Activated T-cell treated with anti-CD3 and anti-CD28 coated beads, Interleukin-2, amount 50 U/mL, for 4 hours (primary cell): ENCODE measurements around the gene RYR2. TPM values are rescaled to one million over a fixed set of nuclear protein-coding genes. Genes with fewer than 3 reads are reported as not detected.
"Not testable (repeated sequence)": the region's sequence is repeated elsewhere in the genome, so short reads cannot be mapped to it uniquely, and the experiment has no call there.

Experiments
- ATAC-seq, 2 donors: fragments of 200-7000 bp; cut with Tn5 transposase; one replicate each; pipeline ENCODE4 v1.10.0; 2021
- DNase-seq: peaks from one replicate; pipeline ENCODE4 v3.0.0-alpha.2; 2020
- H3K27me3 Mint-ChIP-seq: one replicate; pipeline ENCODE4 v1.8.0; 2021; ENCODE audit warnings: low read depth, mixed read lengths
- H3K36me3 Mint-ChIP-seq: one replicate; pipeline ENCODE4 v1.8.0; 2022; ENCODE audit warnings: mixed read lengths; ENCODE audit not compliant: insufficient read depth
- H3K4me1 Mint-ChIP-seq: one replicate; pipeline ENCODE4 v1.8.0; 2021; ENCODE audit warnings: low read depth, mixed read lengths
- H3K4me3 Mint-ChIP-seq: one replicate; pipeline ENCODE4 v1.8.0; 2021; ENCODE audit warnings: mild to moderate bottlenecking, moderate library complexity, mixed read lengths
- H3K9me3 Mint-ChIP-seq: one replicate; pipeline ENCODE4 v1.8.0; 2021; ENCODE audit warnings: mixed read lengths
- total RNA-seq, 3 donors: library from RNA; stranded (reverse); gene quantifications; one replicate each; pipeline ENCODE4 v1.2.1, GENCODE V29; 2021

Gene RYR2
- total RNA-seq, 3 donors from 2014 or later: 0.05 to 0.08 (median 0.05) TPM

DNA sequence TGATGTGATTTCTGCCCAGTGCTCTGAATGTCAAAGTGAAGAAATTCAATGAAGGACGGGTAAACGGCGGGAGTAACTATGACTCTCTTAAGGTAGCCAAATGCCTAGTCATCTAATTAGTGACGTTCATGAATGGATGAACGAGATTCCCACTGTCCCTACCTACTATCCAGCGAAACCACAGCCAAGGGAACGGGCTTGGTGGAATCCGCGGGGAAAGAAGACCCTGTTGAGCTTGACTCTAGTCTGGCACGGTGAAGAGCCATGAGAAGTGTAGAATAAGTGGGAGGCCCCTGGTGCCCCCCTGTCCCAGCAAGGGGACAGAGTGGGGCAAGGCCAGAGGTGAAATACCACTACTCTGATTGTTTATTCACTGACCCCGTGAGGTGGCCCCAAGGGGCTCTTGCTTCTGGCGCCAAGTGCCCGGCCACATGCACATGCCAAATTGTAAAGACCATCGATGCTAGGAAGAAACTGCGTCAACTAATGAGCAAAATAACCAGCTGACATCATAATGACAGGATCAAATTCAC is 561.1 kb downstream of the RYR2 start:
- not testable (repeated sequence) for H3K4me1 Mint-ChIP-seq, H3K4me3 Mint-ChIP-seq, H3K9me3 Mint-ChIP-seq, H3K27me3 Mint-ChIP-seq, DNase-seq, H3K36me3 Mint-ChIP-seq, ATAC-seq

DNA sequence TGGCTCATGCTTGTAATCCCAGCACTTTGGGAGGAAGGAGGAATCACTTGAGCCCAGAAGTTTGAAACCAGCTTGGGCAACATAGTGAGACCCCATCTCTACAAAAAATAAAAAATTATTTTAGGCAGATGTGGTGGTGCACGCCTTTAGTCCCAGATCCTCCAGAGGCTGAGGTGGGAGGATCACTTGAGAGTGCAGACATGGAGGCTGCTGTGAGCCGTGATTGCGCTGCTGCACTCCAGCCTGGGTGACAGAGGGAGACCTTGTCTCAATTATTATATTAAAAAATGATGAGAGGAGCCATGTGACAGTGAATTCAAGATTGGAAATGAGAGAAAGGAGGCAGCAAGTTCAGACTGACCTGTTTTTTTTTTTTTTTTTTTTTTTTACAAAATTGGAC is 566.4 kb downstream of the RYR2 start:
- ATAC-seq (no peak), DNase-seq (no peak)
- Mint-ChIP-seq H3K36me3 (no peaks in the 10 kb centered on the region), H3K9me3 (no peaks in the 10 kb centered on the region), H3K4me1 (no peaks in the 10 kb centered on the region), H3K4me3 (no peak overlapping the region), H3K27me3 (no peaks in the 10 kb centered on the region)

DNA sequence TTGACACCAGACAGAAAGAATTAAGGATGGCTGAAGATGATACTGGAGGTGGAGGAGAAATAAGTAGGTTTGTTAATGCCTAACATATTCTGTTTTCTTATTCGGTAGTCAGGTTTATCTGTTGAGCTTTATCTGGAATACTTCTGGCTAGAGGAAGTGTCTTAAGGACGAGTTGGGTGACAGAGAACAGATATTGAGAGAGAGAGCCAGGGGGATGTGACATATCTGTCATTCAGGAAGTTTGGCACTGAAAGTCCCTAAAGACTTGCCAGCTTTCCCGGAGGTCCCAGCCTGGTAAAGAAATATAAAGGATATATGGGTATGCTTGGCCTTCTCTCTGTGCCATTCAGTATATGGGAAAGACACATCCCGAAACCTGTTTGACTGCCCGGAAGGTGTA is 568.2 kb downstream of the RYR2 start:
- ATAC-seq (no peak), DNase-seq (no peak)
- H3K9me3 Mint-ChIP-seq: no peaks in the 10 kb centered on the region
- H3K27me3 Mint-ChIP-seq: no peaks in the 10 kb centered on the region
- H3K4me1 Mint-ChIP-seq: no peaks in the 10 kb centered on the region
- H3K4me3 Mint-ChIP-seq: no peak overlapping the region
- H3K36me3 Mint-ChIP-seq: no peaks in the 10 kb centered on the region

DNA sequence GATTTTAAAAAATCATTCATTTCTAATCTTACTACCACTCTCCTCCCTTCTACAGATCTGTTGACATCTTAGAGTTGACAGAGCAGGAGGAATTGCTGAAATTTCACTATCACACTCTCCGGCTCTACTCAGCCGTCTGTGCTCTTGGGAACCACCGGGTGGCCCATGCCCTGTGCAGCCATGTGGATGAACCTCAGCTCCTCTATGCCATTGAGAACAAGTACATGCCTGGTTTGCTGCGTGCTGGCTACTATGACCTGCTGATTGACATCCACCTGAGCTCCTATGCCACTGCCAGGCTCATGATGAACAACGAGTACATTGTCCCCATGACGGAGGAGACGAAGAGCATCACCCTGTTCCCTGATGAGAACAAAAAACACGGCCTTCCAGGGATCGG is 572.0 kb downstream of the RYR2 start:
- no peak for ATAC-seq
- peaks cover 5% of the 10 kb centered on the region for H3K9me3 Mint-ChIP-seq
- no peaks in the 10 kb centered on the region for H3K36me3 Mint-ChIP-seq
- no peaks in the 10 kb centered on the region for H3K27me3 Mint-ChIP-seq
- no peaks in the 10 kb centered on the region for H3K4me1 Mint-ChIP-seq
- no peak for DNase-seq
- H3K4me3 Mint-ChIP-seq: no peak overlapping the region

DNA sequence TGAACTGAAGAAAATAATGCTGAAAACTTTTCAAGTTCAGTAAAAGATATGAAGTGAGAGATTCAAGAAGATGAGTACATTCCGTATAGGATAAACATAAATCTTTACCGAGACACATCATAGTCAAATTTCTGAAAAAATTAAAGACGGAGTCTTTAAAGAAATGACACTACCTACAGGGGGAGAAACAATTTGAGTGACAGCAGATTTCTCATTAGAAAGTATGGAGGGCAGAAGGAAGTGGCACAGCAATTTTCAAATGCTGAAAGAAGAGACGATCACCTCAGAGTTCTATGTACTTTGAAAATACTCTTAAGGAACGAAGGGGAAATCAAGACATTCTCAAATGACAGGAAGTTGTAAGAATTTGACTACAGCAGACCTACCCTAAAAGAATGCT is 577.6 kb downstream of the RYR2 start:
- Mint-ChIP-seq H3K4me1 (no peaks in the 10 kb centered on the region), H3K9me3 (peaks cover 16% of the 10 kb centered on the region), H3K27me3 (no peaks in the 10 kb centered on the region), H3K36me3 (no peaks in the 10 kb centered on the region), H3K4me3 (no peak overlapping the region)
- ATAC-seq (no peak), DNase-seq (no peak)

DNA sequence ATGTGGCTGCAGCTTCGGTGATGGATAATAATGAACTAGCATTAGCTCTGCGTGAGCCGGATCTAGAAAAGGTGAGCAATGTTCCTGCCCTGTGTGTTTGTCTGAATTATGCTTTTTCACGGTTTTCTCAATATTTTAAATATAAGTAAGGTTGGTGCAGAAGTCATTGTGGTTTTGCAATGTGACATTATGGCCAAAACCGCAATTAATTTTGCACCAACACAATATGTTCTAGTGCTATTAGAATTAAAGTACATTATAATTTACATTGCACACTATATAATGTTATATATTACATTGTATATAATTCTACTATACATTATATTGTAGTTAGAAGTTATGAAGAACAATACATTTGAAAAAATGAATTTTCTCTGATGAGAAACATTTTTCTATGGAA is 592.9 kb downstream of the RYR2 start:
- DNase-seq (no peak), ATAC-seq (no peak)
- Mint-ChIP-seq H3K4me1 (no peaks in the 10 kb centered on the region), H3K4me3 (no peak overlapping the region), H3K27me3 (no peaks in the 10 kb centered on the region), H3K9me3 (peaks cover 5% of the 10 kb centered on the region), H3K36me3 (no peaks in the 10 kb centered on the region)

DNA sequence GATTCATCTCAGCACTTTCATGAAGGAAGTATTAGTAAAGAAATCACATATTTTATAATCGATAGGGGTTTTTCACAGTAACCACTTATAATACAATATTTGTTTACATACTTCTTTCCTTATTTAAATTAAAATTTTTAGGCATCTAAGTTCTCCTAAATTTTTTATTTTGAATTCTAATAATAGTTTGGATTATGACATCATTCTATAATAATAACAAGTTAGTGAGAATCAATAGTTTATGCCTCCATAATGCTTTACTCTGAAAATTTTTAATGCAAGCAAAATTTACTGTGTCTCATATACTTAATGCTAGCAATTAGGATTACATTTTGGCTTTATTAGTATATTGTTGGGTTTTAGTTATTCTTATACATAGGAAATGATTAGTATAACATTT is 596.6 kb downstream of the RYR2 start:
- no peaks in the 10 kb centered on the region for H3K36me3 Mint-ChIP-seq
- H3K4me3 Mint-ChIP-seq: no peak overlapping the region
- no peaks in the 10 kb centered on the region for H3K27me3 Mint-ChIP-seq
- DNase-seq: no peak
- H3K4me1 Mint-ChIP-seq: no peaks in the 10 kb centered on the region
- no peak for ATAC-seq
- H3K9me3 Mint-ChIP-seq: peaks cover 5% of the 10 kb centered on the region

DNA sequence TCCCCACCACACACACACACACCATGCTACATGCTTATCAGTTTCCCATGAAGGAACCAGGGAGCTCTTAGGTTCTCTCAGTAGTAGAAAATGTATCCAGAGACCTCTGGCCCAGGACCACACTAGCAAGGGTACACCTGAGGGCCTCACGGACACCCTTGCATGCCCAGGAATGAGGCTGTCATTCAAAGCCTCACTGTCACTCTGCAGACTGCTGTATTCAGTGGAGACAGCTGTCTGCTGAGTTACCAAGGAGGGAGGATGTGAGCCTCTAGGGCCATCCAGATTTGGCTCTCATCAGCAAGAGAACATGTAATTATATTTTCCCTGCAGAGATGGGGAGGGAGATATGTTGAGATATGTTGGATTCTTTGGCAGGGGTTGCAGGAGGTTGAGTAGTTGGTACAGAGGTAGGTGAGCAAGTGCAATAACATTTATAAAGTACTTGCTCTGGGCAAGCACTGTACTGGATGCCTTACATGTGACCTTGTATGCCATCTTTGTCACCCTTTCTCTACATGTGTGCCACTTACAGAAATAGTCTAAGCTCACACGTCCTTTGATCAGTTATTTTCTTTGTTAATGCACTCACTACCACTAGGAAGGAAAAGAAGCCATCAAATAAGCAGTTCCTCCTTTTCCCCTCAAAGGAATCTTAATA is 598.2 kb downstream of the RYR2 start:
- ATAC-seq (no peak), DNase-seq (no peak)
- Mint-ChIP-seq H3K36me3 (no peaks in the 10 kb centered on the region), H3K4me1 (no peaks in the 10 kb centered on the region), H3K4me3 (no peak overlapping the region), H3K27me3 (no peaks in the 10 kb centered on the region), H3K9me3 (no peaks in the 10 kb centered on the region)

DNA sequence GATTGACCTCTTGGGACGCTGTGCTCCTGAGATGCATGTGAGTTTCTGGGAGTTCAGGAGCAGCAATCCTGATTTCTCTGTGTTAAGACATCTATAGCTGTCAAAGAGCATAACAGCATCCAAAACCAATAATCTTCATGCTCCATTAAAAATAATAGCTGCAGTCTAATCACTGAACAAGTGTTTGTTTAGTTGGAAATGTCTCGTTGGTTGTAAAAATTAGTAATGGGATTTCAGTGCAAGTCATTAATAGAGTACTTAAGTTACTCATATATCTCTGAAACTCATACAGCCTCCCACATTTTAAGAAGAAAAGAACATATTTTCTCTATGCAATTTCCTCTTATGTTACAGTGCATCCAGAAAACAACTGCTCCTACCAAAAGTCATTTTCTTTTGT is 599.0 kb downstream of the RYR2 start:
- no peak overlapping the region for H3K4me3 Mint-ChIP-seq
- no peaks in the 10 kb centered on the region for H3K36me3 Mint-ChIP-seq
- H3K27me3 Mint-ChIP-seq: no peaks in the 10 kb centered on the region
- DNase-seq (no peak), ATAC-seq (no peak)
- H3K4me1 Mint-ChIP-seq: no peaks in the 10 kb centered on the region
- H3K9me3 Mint-ChIP-seq: no peaks in the 10 kb centered on the region

DNA sequence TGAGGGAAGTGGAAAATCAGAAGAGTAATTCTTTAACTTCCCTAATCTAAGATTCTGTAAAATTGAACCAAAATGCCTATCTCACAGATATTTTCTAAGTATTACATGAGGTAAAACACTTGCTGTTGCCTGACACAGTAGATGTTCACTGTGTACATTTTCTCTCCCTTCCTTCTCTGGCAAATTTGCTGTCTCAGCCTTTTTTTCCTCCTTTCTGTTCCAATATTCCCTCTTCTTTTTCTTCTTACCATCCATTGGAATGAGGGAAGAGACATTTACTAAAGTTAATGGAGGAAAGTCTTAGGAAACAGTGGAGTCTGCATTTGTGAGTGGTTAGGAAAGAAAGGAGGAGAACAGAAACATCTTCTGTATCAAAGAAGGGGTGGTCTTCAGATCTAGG is 608.8 kb downstream of the RYR2 start:
- H3K36me3 Mint-ChIP-seq: no peaks in the 10 kb centered on the region
- H3K27me3 Mint-ChIP-seq: no peaks in the 10 kb centered on the region
- no peaks in the 10 kb centered on the region for H3K9me3 Mint-ChIP-seq
- no peaks in the 10 kb centered on the region for H3K4me1 Mint-ChIP-seq
- no peak overlapping the region for H3K4me3 Mint-ChIP-seq
- ATAC-seq (no peak), DNase-seq (no peak)

DNA sequence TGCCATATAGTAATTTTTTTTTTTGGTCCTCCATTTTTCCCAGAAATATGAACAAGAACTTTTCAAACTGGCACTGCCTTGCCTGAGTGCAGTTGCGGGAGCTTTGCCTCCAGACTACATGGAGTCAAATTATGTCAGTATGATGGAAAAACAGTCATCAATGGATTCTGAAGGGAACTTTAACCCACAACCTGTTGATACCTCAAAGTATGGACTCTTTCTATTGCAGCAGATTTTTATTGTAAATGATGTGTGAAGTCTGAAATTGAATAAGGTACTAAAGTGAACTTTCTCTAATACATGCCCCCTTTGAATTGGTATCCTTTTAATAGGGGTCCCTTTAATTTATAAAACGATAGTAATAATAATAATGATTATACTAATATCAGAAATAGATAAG is 613.8 kb downstream of the RYR2 start:
- Mint-ChIP-seq H3K4me3 (no peak overlapping the region), H3K36me3 (no peaks in the 10 kb centered on the region), H3K4me1 (no peaks in the 10 kb centered on the region), H3K9me3 (no peaks in the 10 kb centered on the region), H3K27me3 (peaks cover 3% of the 10 kb centered on the region)
- DNase-seq: no peak
- ATAC-seq: no peak

DNA sequence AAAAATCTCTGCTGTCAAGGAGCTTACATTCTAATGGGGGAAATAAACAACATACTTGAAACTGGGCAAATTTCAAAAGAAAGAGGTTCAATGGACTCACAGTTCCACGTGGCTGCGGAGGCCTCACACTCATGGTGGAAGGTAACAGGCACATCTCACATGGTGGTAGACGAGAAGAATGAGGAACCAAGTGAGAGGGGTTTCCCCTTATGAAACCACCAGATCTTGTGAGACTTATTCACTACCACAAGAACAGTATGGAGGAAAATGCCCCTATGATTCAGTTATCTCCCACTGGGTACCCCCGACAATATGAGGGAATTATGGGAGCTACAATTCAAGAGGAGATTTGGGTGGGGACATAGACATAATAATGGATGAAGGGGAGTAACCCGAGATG is 622.4 kb downstream of the RYR2 start:
- H3K4me3 Mint-ChIP-seq: no peak overlapping the region
- H3K27me3 Mint-ChIP-seq: peaks cover 2% of the 10 kb centered on the region
- ATAC-seq (no peak), DNase-seq (no peak)
- H3K9me3 Mint-ChIP-seq: peaks cover 5% of the 10 kb centered on the region
- H3K36me3 Mint-ChIP-seq: no peaks in the 10 kb centered on the region
- H3K4me1 Mint-ChIP-seq: no peaks in the 10 kb centered on the region

DNA sequence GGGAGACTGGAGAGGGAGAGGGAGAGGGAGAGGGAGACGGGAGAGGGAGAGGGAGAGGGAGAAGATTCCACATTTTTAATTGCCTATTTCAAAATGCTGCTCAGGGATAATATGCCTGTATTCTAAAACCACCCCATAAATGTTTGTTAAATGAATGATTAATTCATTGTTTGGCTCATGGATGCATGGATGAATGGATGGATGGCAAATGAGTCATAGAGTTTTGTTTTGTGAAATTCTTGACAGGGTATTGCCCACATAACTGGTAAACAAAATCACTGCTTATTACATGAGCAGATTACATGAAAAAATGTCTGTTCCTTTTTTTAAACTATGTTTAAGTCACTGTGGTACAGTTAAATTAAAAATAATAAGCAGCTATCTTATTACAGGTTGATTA is 628.3 kb downstream of the RYR2 start:
- ATAC-seq: no peak
- no peak for DNase-seq
- H3K36me3 Mint-ChIP-seq: no peaks in the 10 kb centered on the region
- H3K27me3 Mint-ChIP-seq: no peaks in the 10 kb centered on the region
- no peaks in the 10 kb centered on the region for H3K4me1 Mint-ChIP-seq
- H3K9me3 Mint-ChIP-seq: peaks cover 5% of the 10 kb centered on the region
- no peak overlapping the region for H3K4me3 Mint-ChIP-seq

DNA sequence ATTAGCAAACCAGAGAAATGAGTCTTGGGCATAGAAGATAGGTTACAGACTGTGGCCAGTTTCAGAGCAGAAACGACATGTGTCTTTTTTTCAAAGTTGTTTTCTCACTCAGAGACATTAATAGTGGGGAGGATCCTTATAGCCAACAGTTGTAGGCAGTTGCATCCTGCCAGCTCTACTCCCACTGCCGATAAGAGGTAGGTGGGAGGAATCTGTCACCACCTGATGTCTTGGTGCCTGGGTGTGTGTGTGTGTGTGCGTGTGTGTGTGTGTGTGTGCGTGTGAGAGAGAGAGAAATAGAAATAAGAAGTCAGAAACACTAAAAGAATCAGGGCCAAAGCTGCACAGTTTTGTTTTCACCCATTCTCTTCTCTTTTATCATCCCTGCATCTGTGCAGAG is 629.3 kb downstream of the RYR2 start:
- Mint-ChIP-seq H3K4me3 (no peak overlapping the region), H3K4me1 (no peaks in the 10 kb centered on the region), H3K36me3 (no peaks in the 10 kb centered on the region), H3K9me3 (peaks cover 5% of the 10 kb centered on the region), H3K27me3 (no peaks in the 10 kb centered on the region)
- ATAC-seq (no peak), DNase-seq (no peak)

DNA sequence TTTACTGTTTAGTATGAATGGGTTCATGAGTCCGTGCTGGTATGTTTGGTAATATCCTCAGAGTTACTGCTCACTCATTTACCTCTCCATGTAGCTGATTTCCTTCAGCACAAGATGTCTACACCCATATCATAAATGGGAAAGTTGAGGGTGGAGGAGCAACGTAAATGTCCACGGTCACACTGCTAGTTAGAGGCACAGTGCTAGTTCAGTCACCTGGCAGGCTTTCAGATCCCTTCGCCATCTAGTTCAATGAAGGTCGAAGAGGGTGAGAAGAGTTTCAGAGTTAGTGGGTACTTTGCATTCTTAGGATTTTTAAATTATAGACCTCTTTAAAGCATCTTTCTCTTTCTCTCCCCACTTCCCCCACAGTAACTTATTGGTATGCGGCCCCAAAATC is 630.0 kb downstream of the RYR2 start:
- ATAC-seq: no peak
- H3K9me3 Mint-ChIP-seq: peaks cover 5% of the 10 kb centered on the region
- H3K27me3 Mint-ChIP-seq: no peaks in the 10 kb centered on the region
- no peak overlapping the region for H3K4me3 Mint-ChIP-seq
- H3K36me3 Mint-ChIP-seq: no peaks in the 10 kb centered on the region
- H3K4me1 Mint-ChIP-seq: no peaks in the 10 kb centered on the region
- no peak for DNase-seq

DNA sequence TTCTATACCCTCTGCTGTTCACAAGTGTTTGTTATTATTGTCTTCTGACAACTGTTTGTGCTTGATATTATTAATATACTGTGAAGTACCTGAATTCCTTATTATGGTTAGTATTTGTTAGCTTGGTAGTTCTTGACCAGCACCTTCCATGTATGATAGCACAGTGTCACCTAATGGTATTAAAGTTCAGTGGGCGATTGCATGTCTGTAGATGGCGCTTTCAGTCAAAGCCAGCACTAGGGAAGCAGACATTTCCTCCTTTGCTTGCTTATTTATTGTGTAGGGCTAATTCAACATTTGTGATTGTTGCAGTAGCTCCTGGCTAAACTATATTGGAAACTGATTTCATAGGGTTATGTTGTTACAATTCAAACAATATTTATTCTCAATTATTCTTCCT is 630.8 kb downstream of the RYR2 start:
- H3K4me1 Mint-ChIP-seq: no peaks in the 10 kb centered on the region
- H3K27me3 Mint-ChIP-seq: no peaks in the 10 kb centered on the region
- DNase-seq: no peak
- peaks cover 5% of the 10 kb centered on the region for H3K9me3 Mint-ChIP-seq
- ATAC-seq: no peak
- H3K36me3 Mint-ChIP-seq: no peaks in the 10 kb centered on the region
- H3K4me3 Mint-ChIP-seq: no peak overlapping the region
